Esophagus (tissue), 2 donors: Measurements from ENCODE around the gene HYAL2. TPM values are rescaled to one million over a fixed set of nuclear protein-coding genes. Genes with fewer than 3 reads are reported as not detected.
A peak's percentile ranks its signal among the peaks of the same experiment; 100 is the strongest.

Experiments used
- H3K27ac ChIP-seq, 2 donors: one replicate each; pipeline ENCODE4 v1.5.1; 2013; ENCODE audit warnings: low read depth in 2 of 2, mild to moderate bottlenecking in 2 of 2, inconsistent platforms in 1 of 2, low read length in 1 of 2, moderate library complexity in 1 of 2
- H3K27me3 ChIP-seq, 2 donors: one replicate each; pipeline ENCODE4 v1.6.1; 2013; ENCODE audit warnings: low read length in 2 of 2, control low read depth in 1 of 2, mild to moderate bottlenecking in 1 of 2; ENCODE audit not compliant: insufficient read depth in 2 of 2, control insufficient read depth in 1 of 2
- H3K36me3 ChIP-seq, 2 donors: one replicate each; pipeline ENCODE4 v1.6.1; 2013; ENCODE audit warnings: low read length in 1 of 2; ENCODE audit not compliant: control insufficient read depth in 2 of 2, insufficient read depth in 2 of 2
- H3K4me1 ChIP-seq, 2 donors: one replicate each; pipeline ENCODE4 v1.6.1; 2013; ENCODE audit warnings: low read length in 1 of 2; ENCODE audit not compliant: control insufficient read depth in 2 of 2, insufficient read depth in 2 of 2
- H3K4me3 ChIP-seq, 2 donors: one replicate each; pipeline ENCODE4 v1.5.1; 2013; ENCODE audit warnings: low read length in 2 of 2, mild to moderate bottlenecking in 2 of 2, low read depth in 1 of 2, moderate library complexity in 1 of 2
- H3K9me3 ChIP-seq, 2 donors: one replicate each; pipeline ENCODE4 v1.6.1; 2013; ENCODE audit warnings: mild to moderate bottlenecking in 2 of 2, low read depth in 1 of 2, low read length in 1 of 2, moderate library complexity in 1 of 2; ENCODE audit not compliant: control insufficient read depth in 2 of 2, insufficient read depth in 1 of 2
- WGBS, 2 donors: extraction: QIAGEN DNeasy Blood & Tissue Kit; methylation state at CpG; one replicate each; pipeline ENCODE4 v1.1.7; 2013; 5-methylcytosine and 5-hydroxymethylcytosine counted together
- polyA plus RNA-seq, 2 donors: library from polyadenylated mRNA; stranded (reverse); fragments of 200-250 nt; gene quantifications; one replicate each; pipeline ENCODE4 v1.2.3, GENCODE V29; 2013
- donor health status: healthy with polysubstance abuse.
- donor health status: Bipolar disorder and iron deficiency.

Gene HYAL2
- polyA plus RNA-seq, 2 donors: 25.6 to 43.1 TPM

DNA sequence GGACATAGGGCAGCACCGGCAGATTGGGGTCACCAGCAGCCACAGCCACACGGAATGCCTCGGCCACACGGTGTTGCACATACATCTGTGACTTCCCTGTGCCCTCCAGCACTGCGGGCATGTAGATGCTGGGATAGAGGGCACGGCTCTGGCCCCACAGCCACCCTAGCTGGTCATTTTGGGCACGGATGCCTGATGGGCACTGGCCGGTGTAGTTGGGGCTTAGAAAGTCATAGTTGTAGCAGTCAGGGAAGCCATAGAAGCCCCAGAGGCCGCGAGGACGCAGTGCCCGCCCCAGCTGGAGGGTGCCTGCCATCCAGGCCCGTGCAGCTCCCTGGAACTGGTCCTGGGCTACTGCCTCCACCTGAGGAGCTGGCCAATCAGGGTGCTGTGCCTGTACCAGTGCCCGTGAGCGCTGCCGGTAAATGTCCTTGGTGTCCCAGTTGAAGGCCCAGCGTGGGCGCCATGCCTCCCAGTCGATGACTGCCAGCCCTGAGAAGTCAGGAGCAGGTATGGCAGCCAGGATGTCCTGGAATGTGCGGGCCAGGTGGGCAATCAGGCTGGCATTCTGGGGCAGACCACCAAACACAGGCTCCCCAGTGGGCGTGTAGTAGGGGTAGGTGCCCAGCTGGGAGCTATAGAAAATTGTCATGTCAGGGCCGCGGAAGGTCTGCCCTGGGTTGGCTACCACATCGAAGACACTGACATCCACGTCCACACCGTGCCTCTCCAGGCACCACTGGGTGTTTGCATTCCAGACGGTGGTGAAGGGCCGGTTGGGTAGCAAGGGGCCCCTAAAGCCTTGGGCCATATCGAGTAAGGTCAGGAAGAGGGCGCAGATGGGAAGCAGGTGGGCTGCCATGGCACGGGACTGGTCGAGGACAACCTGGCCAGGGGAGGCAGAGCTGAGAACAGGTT, 20.2 kb downstream of the HYAL2 start:
- Histone ChIP-seq H3K9me3 (no peaks in the 10 kb centered on the region), H3K27ac (peak overlapping the region; percentile 34 to 53), H3K27me3 (no peaks in the 10 kb centered on the region), H3K4me1 (peaks cover 9 to 29% of the 10 kb centered on the region in 2 donors), H3K36me3 (peaks cover 0 to 1% of the 10 kb centered on the region in 2 donors), H3K4me3 (no peak overlapping the region)
- 86 to 89% methylated on average over 32 of the region's 32 CpGs for WGBS, 2 donors

DNA sequence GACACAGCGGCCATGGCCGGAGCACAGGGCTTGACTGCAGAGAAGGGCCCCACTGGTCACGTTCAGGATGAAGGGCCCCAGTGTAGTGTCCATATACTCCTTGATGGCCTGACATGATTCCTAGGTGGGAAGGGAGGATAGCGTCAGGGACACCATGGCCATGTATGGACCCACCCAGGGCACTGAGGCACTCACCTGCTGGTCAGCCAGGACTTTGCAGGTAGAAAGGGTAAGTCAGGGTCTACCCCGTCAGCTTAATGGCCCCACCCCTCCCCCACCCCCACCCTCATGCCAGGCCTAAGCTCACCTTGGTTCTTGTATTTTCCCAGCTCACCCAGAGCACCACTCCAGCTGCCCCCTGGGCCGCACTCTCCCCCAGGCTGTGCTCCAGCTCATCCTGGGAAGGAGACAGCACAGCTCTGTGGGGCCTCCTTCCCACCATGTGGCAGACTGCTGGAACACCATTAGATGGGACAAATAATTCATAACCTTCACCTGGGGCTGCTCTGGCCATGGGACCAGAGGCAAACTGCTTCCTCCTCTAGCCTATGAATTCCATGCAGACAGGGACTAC, 21.8 kb downstream of the HYAL2 start:
- no peaks in the 10 kb centered on the region for H3K9me3 ChIP-seq
- H3K27me3 ChIP-seq: no peaks in the 10 kb centered on the region
- no peak overlapping the region for H3K4me3 ChIP-seq
- WGBS, 2 donors: 86 to 93% methylated on average over 6 of the region's 6 CpGs
- peaks cover 9 to 29% of the 10 kb centered on the region in 2 donors for H3K4me1 ChIP-seq
- peak overlapping the region; percentile 88 to 98 for H3K27ac ChIP-seq
- H3K36me3 ChIP-seq: peaks cover 0 to 4% of the 10 kb centered on the region in 2 donors

DNA sequence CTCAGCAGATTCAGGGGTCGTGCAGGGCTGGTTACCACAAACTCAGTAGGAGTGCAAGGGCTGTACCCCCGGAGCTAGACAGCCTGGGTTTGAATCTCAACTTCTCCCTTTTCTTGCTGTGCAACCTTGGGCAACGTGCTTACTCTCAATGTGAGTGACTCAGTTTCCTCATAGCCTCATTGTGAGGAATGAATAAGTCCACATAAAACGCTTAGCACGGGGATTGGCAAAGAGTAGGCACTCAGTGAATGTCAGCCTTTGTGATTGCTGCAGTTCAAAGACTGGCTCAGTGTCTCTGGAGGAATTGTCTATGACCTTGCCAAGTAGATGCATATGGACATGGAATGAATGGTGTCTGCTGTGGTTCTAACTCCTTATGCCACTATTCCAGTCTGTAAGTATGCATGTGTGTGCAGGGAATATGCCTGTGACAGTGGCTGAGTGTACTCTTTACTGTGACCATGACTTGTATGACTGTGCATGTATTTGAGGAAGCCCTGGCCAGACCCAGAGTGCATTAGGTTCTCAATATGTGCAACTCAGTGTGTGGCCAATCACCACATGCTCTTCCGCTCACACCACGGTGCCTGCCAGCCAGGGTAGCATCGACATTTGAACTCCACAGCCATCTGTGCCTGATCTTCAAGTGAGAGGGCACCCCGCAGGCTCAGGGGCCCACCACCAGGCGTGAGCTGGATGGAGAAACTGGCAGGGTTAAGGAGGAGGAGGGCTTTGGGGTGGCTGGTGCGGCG, 22.4 kb downstream of the HYAL2 start:
- 47 to 51% methylated on average over 12 of the region's 12 CpGs for WGBS, 2 donors
- Histone ChIP-seq H3K27me3 (no peaks in the 10 kb centered on the region), H3K4me3 (peak overlapping the region; percentile 2 to 38), H3K9me3 (no peaks in the 10 kb centered on the region), H3K4me1 (peaks cover 9 to 29% of the 10 kb centered on the region in 2 donors), H3K27ac (peak overlapping the region; percentile 88 to 98), H3K36me3 (peaks cover 0 to 4% of the 10 kb centered on the region in 2 donors)

DNA sequence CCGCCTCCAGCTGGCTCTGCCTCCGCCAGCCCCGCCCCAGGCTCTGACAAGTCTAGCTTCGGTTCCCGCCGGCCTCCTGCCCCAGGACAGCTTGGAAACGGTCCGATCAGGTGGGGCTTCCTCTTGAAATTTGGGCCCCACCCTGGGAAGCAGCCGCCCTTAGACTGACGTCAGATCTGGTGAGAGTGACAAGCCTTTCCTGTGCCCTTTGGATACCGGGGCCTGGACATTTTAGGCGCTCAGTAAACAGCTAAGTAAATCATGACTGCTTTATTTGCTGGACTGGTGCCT, 23.0 kb downstream of the HYAL2 start:
- Histone ChIP-seq H3K4me3 (peak overlapping the region; percentile 2 to 38), H3K27me3 (no peaks in the 10 kb centered on the region), H3K27ac (peak overlapping the region; percentile 88 to 98), H3K9me3 (no peaks in the 10 kb centered on the region), H3K36me3 (peaks cover 0 to 4% of the 10 kb centered on the region in 2 donors), H3K4me1 (peaks cover 9 to 29% of the 10 kb centered on the region in 2 donors)
- WGBS, 2 donors: 0 to 1% methylated on average over 12 of the region's 12 CpGs

DNA sequence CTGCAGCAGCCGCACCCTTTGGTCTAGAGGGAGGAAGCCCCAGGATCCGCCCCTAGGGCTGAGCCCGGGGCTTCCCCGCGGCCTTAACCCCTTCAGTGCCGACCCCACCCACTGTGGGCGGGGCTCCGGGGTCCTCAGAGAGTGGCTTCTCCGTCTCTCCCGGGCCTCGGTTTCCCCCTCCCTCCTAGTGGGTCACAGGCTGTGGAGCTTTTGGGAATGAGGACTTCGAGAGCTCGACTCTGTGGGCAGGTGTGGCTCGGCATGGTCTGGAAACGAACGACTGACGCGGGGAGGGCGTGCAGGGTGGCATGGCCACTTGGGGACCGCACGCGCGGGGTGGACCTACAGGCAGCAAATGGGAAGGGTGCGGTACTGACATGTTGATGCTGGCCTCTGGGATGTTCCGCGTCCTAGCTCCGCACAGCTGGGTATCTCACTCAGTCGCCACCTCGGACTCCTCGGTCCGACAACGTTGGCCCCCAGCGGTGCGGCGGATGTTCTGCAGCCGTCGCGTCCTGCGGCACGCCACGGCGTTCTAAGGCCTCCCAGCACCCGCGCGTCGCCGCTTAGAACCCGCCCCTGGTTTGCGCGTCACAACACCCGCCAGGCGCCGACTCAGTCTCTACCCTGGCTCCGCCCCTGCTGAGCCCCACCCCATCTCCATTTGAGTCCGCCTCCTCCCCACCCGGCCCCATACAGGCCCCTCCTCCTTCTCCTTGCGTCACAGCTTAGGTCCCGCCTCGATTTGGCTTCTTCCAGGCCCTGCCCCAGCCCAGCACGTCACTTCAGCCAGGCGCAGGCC, 23.5 kb downstream of the HYAL2 start, which contains the start of the genes HYAL3 and NAA80:
Gene HYAL3, minus strand, starts transcription at position 570 of the 802 bp plus-strand sequence. CDS start 3,803 bp downstream, outside the sequence.
Gene NAA80, minus strand, starts transcription at position 570 of the 802 bp plus-strand sequence. CDS start 1,942 bp downstream, outside the sequence.
- peaks cover 0 to 4% of the 10 kb centered on the region in 2 donors for H3K36me3 ChIP-seq
- 0% methylated on average over 61 of the region's 61 CpGs for WGBS, 2 donors
- H3K4me3 ChIP-seq: peak within 1 kb of the TSS; percentile 59 to 62
- H3K4me1 ChIP-seq: peaks cover 9 to 29% of the 10 kb centered on the region in 2 donors
- H3K9me3 ChIP-seq: no peaks in the 10 kb centered on the region
- H3K27ac ChIP-seq: peak within 1 kb of the TSS; percentile 88 to 98
- no peaks in the 10 kb centered on the region for H3K27me3 ChIP-seq

DNA sequence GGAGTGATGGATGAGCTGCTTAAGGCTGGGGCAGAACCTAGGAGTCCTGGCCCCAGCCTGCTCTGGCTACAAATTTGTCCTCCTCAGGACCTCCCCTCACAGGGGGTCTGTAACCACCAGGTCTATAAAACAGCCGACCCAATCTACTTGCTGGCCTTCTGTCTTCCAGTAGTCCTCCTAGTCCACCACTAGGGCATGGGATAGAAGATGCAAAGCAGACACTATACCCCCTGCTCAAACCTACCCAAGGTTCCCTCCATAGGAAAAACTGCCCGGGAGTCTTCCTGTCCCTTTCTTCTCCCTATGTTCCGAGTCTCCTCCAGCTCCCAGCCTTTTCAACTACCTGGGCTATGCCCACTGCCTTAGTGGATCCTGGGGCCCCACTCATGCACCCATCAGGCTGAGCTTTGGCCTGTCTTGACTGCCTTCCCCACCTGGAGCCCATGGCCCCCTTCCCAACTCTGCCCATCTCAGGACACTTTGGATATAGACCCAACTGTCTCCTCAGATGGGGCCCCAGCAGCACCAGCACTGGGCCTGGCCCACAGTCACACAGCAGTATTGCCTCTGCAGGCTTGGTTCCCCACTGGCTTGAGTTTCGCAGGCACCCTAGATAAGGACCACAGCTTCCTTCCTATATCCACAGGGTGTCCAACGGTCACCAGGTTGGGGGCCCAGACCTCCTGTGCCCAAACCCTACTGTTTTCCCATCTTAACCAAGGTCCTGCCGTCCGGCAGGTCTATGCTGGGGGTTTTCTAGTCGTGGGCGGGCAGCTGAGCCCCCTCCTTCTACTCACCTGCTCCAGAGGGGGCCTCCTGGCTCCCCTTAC, 24.4 kb downstream of the HYAL2 start:
- H3K27ac ChIP-seq: peak overlapping the region; percentile 81 to 98
- peak overlapping the region; percentile 59 to 62 for H3K4me3 ChIP-seq
- H3K36me3 ChIP-seq: peaks cover 0 to 4% of the 10 kb centered on the region in 2 donors
- no peaks in the 10 kb centered on the region for H3K27me3 ChIP-seq
- H3K9me3 ChIP-seq: no peaks in the 10 kb centered on the region
- 47% methylated on average over 9 of the region's 9 CpGs for WGBS, 2 donors
- peaks cover 5 to 27% of the 10 kb centered on the region in 2 donors for H3K4me1 ChIP-seq

DNA sequence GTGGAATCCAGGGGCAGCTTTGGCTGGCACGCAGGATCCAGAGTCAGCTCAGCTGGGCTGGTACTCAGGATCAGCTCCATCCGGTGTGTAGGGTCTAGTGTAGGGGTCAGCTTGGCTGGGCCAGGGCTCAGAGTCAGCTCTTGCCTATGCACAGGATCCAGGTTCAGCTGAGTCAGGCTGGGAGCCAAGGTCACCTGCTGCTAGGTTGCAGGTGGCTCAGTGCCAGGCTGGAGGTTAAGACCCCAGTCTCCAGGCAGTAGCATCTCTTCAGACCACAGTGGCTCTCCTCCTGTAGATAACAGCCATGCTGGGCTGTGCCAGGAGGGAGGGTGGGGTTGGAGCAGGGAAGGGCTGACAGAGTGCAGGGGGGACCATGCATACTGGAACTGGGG, 25.2 kb downstream of the HYAL2 start:
- H3K4me3 ChIP-seq: no peak overlapping the region
- H3K4me1 ChIP-seq: peaks cover 5 to 28% of the 10 kb centered on the region in 2 donors
- H3K36me3 ChIP-seq: peaks cover 0 to 4% of the 10 kb centered on the region in 2 donors
- 80 to 88% methylated on average over 2 of the region's 2 CpGs for WGBS, 2 donors
- no peaks in the 10 kb centered on the region for H3K9me3 ChIP-seq
- no peak overlapping the region for H3K27ac ChIP-seq
- H3K27me3 ChIP-seq: no peaks in the 10 kb centered on the region

DNA sequence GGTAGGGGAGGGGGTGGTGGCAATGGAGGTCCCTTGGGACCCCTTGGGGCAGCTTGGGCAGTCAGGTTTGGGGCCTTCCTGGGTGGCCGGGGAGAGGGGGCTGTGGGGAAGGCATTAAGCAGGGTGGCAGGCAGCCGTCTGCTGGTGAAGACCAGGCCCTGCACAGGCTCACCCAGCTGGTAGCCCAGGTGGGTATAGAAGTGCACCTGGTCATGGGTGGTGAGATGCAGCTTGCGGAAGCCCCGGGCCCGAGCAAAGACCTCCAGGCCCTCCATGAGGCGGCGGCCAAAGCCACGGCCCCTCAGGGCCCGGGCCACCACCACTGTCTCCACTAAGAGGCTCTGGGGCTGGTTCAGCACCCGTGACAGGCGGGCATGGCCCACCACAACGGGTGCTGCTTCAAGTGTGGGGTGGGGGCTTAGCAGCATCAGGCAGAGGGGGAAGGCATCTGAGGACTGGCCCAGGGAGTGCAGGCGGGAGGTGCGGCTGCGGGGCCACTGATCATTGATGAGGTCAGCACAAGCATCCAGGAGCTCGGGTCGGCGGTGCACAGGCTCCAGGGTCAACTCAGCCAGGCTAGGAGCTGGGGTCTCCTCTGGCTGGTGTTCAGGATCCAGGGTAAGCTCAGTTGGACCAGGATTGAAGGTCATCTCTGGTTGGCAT, 25.7 kb downstream of the HYAL2 start:
- Histone ChIP-seq H3K4me3 (no peak overlapping the region), H3K36me3 (peaks cover 0 to 4% of the 10 kb centered on the region in 2 donors), H3K27ac (no peak overlapping the region), H3K9me3 (no peaks in the 10 kb centered on the region), H3K27me3 (no peaks in the 10 kb centered on the region), H3K4me1 (peaks cover 2 to 26% of the 10 kb centered on the region in 2 donors)
- WGBS, 2 donors: 93 to 94% methylated on average over 17 to 18 of the region's 18 CpGs
